Panc1 (cell line): ENCODE measurements around the gene NOTCH2.

Experiments used
- POLR2AphosphoS5 ChIP-seq: IDR thresholded peaks from 2 replicates; pipeline ENCODE4 v1.6.1; 2012; ENCODE audit warnings: mild to moderate bottlenecking, low read depth, low read length, moderate library complexity
- TCF7L2 ChIP-seq: IDR thresholded peaks from 2 replicates; pipeline ENCODE4 v1.6.1; 2011; ENCODE audit warnings: mild to moderate bottlenecking, low read depth, low read length, inconsistent platforms
- TF ChIP-seq, protein P1 (sequence below): fragments of 450-650 bp; IDR thresholded peaks from 2 replicates; pipeline ENCODE4 v1.5.1; 2017; ENCODE audit warnings: mild to moderate bottlenecking

DNA sequence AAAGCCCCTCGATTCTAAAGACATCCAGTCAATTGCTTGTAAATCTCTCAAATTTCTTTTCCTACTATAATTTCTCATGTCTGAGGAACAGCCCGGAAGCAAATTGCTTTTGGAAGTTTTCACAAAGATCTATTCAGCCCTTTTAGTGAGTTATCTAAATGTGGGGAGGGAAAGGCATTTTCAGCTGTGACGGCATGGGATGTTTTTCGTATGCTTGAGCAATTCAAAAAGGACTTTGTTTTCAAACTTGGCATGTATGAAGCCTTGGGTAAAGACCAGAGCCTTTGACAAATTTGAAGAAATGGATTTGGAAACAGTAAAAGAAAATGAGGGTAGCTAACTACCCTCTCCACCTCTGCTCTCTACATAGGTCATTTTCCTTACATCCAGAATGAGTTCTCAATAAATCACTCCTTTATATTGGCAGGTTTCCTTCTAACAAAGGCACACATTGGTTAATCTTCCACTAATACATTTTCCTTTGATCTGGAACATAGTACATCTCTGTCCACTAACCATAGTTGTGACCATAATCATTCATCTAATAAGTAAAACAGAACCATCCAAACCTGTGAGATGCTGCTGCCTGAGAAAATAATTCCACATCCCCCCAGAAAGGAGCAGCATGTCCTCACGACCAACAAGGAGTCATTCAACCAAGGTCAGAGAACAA, 107.0 kb downstream of the NOTCH2 start:
- TF ChIP-seq TCF7L2 (no peak), POLR2AphosphoS5 (no peak)
- TF ChIP-seq, protein P1, sequence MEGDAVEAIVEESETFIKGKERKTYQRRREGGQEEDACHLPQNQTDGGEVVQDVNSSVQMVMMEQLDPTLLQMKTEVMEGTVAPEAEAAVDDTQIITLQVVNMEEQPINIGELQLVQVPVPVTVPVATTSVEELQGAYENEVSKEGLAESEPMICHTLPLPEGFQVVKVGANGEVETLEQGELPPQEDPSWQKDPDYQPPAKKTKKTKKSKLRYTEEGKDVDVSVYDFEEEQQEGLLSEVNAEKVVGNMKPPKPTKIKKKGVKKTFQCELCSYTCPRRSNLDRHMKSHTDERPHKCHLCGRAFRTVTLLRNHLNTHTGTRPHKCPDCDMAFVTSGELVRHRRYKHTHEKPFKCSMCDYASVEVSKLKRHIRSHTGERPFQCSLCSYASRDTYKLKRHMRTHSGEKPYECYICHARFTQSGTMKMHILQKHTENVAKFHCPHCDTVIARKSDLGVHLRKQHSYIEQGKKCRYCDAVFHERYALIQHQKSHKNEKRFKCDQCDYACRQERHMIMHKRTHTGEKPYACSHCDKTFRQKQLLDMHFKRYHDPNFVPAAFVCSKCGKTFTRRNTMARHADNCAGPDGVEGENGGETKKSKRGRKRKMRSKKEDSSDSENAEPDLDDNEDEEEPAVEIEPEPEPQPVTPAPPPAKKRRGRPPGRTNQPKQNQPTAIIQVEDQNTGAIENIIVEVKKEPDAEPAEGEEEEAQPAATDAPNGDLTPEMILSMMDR, result no peak
